MV-4-11 (cell line): ENCODE results near the gene SLIT1.

Experiments used
- DNase-seq: peaks from one replicate; lab custom pipeline; 2025; lab: John Stamatoyannopoulos, UW

The SLIT1 gene

DNA sequence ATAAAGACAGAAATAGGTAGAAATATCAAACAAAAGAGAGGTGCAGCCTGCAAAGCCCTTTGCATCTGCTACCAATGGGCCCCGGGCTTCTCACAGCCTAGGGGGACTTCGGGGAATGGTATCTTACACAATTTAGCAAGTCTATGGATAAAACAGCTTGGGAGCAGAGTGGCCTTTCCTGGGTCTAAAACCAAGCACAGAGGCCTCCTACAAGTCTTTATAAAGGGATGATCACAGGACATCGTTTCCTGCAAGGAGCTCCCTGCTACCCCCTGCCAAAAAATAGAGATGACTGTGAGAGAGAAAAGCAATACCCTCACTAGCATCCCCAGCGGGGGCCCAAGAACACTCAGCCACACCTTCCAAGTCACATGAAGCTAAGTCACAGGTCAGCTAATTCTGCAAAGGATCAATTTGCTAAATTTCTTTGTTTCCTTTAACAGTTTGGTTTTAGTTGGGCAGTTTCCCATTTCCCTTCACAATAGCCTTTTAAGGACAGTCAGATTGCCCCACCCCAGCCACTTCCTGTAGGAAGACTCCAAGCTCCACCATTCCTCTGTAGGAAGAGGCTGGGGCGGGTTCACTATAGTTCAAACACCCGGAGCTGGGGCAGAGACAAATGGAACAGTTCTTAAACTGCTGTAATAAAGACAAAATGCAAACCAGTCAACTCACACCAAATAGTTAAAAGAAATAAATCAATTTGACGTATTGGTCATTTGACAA, 105.5 kb downstream of the SLIT1 start:
- DNase-seq = no peak

DNA sequence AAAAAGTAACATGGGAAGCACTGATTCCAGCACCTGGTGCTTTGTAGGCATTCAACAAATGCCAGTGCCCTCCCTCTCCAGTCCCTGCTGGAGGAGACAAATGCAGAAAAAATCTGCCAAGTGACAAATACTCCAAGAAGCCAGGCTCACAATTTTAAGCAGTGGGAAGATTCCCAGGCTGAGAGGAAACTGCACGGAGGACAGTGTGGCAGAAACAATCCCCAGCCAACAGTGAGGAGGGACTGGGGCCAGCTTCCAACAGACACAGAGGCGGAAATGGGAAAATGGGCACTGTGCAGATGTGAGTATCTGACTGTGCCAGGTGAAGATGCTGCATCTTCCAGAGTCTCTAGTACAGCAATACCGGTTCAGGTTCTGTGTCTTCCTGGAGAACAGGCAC, 106.3 kb downstream of the SLIT1 start:
- no peak for DNase-seq

DNA sequence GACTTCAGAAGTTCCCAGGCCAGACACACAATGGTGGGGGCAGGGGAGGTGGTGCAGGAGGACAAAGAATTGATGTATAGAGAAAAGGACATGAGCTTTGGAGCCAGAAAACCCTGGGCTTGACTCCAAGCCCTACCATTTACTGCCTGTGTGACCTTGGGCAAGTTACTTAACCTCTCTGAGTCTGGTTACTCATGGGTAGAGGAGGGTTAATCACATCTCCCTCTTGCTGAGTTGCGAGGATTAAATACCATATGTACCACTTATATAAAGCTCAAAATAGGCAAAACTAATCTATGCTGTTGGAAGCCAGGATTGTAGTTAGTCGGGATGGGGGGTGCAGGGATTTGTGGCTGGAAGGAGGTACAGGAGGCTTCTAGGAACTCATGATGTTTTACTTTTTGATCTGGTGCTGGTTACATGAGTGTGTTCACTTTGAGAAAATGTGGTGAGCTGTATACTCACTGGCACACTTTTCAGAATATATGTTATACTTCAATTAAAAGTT, 106.8 kb downstream of the SLIT1 start:
- DNase-seq = no peak

DNA sequence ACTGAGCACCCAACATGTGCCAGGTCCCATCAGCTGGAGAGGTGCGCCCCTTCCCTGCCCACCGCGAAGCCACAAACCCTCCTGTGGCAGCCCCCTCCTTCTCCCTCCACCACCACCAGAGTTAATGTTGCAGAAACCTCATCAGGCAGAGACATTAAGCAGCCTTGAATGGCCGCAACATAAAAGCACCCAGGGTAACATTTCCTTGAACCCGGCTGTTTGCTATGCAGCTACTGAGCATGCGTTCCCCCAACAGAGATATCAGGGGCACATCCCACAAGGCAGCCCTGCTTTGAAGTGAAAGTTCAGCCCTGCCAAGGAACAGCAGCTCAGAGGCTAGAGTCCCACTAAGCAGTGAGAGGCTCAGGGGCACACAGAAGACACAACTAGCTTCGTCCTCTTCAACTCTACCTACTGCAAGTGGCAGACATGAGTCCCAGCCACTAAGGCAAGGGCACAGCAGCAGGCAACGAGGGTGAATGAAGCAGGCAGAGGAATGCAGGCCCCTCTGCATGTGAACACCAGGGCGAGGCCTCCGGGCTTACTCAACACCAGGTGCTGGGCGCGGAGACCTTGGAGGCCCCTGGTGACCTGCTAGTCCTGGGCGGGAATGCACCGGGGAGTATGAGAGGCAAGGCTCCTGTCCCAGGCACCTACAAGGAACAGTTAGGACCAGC, 107.4 kb downstream of the SLIT1 start:
- DNase-seq = no peak

DNA sequence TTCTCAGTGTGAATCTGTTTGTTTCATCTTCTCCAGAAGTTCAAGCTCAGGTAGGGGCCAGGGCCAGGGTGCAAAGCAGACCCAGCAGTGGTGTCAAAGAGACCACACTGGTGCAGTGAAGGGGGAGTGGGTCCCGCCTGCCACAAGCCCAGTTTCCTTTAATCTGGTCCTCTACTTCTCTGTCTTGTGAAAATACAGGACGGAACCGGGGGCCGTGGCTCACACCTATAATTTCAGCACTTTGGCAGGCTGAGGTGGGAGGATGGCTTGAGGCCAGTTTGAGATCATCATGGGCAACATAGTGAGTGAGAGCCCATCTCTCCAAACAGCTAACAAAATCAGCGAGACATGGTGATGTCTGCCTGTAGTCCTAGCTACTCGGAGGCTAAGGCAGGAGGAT, 109.0 kb downstream of the SLIT1 start:
- DNase-seq = no peak

DNA sequence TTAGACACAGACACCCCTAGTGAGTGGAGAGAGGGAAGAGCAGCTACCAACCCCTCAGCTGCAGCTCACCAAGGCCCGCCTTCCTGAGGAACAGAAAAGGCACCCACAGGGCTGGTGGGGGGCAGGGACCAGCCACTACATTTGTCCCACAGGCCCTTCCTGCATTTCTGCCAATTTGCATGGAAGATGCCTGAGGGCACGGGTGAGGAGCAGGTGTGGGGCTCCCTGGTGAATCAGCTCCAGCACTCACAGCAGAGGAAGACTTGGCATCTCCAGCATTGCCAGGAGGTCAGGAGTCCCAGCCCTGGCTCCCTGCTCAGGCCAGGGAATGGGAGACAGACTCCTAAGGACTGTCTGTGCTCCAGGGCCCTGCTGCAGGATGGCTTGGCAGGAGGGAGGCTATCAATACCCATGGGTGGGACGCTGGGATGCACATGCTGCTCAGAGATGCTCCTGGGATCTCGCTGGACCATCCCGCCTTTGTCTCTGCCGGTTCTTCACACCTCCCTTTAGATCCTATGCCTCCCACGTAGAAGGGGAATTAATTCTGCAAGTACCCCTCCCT, 109.7 kb downstream of the SLIT1 start:
- DNase-seq = no peak

DNA sequence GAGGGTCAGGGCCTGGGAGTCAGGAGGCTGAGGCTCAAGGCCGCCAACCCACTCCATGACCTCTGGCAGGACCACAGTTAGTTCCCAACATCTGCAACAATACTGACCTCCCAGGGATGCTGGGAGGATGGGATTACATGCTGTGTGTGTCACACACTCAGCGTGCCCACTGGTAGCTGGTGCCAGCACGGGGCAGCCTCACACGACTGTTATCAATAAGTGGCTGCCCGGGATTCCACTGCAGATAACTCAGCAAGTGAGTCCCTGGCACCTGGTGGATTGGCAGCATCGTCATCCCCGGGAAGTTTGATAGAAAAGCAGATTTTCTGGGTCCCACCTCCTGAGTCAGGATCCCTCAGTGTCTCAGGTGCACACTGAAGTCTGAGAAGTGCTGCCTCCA, 110.3 kb downstream of the SLIT1 start:
- DNase-seq = no peak

DNA sequence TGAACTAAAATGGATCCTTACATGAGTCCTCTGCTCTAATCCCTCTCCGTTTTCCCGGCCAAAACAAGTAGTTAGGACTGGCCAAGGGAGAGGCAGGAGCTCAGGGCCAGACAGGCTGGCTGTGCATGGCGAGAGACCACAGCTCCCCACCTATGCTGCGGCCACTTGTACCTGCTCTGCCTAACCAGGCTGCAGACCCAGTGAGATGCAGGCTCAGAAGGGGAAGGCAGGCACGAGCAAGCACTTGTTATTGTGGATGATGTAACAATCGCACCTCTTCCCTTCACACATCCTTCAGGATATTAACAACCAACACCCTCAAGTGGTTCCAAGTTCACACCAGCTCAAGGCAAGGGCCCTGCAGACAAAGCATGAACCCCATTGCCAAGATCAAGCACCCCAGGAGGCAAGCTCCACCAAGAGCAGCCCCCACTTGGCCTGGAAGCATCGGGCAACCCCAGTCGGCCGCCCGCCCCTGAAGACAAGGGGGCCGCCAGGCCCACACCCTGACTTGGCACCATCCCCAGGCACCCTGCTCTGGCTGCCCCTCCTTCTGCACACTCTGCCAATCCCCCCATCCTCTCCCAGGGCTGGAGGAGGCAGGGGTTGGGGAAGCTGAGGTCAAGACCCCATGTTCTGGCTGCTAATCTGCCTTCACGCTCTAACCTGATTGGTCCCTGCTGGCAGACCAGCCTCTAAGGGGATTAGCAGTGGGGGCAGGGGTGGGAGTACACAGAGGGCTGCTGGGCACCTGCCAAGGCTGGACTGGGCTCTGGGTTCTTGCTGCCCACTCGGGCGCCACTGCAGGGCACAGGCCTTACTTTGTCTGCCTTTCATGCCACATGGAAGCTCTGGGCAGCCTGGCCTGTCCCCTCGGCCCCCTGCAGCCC, 111.3 kb downstream of the SLIT1 start:
- no peak for DNase-seq

DNA sequence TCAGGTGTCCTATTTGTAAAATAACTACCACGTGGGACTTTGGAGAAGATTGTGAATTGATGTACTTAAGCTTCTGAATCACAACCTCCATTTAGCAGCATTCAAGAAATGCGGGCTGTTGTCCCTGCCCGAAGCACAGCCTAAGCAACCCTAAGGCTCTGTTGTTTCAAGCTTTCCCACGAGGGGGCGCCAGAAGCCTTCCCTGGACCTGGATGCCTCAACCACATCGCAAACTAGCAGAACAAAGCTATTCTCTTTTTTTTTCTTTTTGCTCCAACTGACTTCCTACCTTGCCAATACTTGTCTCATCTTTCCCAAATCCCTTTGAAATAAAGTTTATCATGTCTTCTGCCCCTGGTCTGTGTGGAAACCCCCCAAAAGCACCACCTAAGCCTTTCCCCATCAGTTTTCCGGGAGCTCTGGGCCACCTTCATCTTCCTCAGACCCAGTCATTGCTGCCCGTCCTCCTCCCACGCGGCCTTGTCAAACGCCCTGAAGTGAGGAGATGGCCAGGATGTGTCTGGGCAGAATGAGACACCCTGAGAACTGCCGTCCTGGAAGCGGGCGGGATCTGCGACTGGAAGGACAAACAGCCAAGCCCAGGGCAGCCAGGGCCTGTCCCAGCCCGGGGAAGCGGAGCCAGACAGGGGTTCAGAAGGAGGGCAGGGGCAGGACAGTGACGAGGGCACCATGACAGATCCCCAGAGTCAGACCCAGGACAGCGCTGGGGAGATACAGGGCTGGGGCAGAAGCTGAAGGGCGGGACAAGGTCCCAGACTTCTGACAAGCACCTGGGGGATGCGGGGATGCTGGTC, 112.7 kb downstream of the SLIT1 start:
- peak; percentile 57 for DNase-seq

DNA sequence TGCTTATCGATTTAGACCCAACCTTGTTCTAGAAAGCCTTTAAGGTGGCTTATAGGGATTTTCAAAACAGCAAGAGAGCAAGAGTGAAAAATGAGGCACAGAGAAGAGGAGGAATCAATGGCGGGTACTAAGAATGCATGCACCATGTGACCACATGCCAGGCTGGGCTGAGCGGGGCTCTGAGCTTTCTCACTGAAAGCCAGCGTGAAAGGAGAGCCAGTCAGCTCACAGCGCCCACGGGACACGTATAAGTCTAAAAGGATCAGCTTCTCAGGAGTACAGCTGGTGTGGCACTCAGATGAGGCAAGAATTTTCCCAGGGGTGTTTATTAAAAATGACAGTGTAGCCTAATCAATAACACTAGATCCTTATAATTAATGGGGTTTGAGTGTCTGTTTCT, 114.3 kb downstream of the SLIT1 start:
- no peak for DNase-seq

DNA sequence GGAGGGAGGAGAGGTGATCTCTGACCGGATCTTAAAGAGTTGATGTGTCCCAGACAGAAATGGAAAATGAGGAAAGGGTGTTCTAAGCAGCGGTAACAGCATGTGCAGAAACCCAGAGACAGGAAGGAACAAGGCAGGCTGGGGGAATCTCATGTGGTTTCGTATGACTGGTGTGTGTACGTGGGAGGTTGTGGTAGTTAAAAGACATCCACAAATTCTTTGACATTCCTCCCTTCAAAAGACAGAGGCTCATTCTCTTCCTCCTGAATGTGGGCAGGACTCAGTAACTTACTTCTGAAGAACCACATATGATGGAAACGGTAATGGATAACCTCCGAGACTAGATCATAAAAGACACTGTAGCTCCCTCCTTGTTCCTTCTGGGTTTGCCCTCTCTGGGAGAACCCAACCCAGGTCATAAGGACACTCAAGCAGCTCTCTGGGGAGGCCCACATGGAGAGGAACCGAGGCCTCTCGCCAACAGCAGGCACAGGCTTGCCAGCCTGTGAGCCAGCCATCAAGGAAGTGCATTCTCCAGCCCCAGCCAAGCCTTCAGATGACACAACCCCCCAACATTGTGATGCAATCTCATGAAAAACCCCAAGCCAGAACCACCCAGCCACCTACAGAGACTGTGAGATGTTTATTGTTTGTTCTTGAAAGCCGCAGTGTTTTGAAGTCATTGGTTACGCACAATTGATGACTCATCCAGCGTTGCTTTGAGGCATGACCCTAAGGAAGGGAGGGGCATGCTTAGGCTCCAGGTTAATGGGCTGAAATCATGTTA, 116.0 kb downstream of the SLIT1 start:
- peak; percentile 69 for DNase-seq

DNA sequence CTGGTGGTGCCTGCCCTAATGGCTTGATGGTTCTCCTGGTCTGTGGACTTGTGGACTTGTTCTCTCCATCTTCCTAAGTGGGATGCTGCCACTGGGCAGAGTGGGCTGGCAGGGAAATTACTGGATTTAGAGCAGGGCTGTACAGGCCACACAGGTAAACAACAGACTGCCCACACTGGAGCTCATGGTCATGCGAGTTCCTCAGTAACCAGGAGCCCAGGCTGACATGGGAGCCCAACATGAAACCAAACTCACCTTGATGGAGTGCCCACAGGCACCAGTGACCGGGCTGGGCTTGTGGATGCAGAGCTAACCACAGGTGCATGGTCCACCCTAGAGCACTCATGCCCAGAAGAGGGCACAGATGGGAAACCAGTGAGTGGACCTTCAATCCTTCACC, 116.7 kb downstream of the SLIT1 start:
- no peak for DNase-seq

DNA sequence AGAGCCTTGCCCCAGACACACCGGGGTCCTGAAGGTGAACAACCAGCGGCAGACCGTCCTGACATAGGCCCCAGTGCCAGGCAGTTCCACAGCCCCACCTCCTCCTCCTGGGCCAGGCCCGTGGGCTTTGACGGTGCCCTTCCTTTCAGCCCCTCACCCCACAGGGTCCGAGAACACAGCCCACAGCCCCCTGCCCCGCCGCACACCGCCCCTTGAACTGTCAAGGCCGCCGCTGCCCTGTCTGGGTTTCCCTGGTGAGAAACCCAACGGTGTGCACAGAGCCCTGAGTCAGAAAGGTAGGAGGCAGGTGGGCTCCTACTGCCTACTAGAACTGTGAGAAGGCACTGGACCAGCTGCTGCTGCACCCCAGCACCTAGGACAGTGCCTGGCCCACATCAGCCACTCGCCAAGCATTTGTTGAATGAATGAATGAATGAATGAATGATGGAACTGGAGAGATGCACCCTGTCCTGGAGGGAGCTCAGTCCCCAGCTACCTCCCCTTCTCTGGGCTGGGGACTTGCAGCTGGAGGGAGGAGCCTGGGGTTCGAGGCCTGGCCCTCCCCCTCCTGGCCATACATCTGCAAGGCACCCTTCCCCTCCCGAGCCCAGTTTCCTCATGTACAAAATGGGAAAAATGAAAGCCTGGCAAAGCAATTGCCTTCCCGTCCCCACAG, 117.9 kb downstream of the SLIT1 start:
- DNase-seq = no peak

DNA sequence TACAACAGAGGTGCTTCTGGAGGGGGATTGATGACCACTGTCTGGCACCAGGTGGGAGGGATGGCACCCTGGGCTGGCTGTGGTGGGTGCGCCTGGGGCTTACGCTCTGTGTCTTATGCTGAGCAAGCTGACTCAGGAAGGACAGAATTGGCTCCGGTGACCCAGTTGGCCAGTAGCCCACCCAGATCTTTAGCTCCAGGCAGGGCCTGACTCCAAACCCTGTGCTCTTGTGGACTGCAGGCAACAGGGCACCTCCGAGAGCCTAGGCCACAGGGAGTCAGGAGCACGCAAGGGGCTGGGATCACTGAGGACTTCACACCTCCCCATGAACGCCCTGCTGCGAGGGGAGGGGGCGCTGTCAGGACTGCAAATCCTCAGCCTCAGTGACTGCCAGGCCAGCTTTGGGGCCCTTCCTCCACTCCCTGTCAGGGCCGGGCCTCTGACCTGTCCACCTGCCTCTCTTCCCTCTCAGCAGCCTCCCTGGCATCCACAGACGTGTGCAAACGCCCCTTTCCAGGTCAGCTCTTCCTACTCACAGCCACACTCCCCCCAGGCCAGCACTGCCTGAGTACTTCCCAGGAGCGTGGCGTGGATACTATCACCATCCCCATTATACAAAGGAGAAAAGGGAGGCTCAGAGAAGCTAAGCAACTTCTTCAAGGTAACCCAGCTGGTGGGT, 118.7 kb downstream of the SLIT1 start:
- DNase-seq = no peak

DNA sequence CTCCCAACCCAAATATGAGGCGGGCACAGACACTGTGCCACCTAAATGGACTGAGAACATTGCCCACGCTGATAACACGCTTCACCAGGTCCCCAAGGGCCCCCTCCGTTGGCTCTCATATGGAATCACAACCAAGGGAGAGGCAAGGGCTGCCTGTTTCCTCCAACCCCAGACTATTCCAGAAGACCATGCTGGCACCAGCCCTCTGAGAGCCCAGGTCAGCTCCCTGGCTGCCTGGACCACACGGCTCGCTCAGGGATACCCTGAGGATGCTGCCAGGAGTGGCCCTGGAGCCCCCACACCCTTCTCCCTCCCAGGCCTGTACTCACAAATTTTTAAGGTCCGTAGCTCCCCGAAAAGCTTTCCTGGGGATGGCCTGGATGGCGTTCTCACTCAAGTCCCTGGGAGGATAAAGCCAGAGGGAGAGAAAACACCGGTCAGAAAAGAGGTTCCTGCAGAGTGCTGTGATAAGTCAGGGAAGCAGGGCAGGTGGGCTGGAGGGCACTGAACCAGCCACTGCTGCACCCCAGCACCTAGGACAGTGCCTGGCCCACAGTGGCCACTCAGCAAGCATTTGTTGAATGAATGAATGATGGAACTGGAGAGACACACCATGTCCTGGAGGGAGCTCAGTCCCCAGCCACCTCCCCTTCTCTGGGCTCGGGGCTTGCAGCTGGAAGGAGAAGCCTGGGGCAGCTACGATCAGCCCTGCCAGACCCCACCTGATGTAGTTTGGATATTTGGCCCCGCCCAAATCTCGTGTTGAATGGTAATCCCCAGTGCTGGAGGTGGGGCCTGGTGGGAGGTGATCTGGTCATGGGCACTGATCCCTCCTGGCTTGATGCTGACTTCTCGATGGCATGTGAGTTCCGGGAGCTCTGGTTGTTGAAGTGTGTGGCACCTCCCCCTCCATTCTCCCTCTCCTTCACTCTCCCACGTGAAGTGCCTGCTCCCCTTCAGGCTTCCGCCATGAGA, 119.8 kb downstream of the SLIT1 start:
- no peak for DNase-seq

DNA sequence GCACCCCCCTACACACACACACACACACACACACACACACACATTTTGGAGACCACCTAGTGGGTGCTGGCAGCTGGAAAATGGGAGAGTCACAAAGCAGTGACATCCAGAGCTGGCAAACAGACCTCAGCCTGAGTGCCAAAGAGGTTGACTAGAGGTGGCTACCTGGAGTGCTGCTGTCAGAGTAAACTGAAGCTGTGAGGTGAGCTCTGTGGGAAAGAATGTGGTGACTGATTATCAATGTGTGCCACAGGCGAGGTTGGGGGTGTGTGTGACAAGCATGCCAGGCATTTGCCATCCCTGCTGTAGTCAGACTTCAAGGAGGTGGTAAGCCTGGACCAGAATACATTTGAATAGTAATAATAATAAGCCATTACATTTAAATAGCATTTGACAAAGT, 120.6 kb downstream of the SLIT1 start:
- no peak for DNase-seq

DNA sequence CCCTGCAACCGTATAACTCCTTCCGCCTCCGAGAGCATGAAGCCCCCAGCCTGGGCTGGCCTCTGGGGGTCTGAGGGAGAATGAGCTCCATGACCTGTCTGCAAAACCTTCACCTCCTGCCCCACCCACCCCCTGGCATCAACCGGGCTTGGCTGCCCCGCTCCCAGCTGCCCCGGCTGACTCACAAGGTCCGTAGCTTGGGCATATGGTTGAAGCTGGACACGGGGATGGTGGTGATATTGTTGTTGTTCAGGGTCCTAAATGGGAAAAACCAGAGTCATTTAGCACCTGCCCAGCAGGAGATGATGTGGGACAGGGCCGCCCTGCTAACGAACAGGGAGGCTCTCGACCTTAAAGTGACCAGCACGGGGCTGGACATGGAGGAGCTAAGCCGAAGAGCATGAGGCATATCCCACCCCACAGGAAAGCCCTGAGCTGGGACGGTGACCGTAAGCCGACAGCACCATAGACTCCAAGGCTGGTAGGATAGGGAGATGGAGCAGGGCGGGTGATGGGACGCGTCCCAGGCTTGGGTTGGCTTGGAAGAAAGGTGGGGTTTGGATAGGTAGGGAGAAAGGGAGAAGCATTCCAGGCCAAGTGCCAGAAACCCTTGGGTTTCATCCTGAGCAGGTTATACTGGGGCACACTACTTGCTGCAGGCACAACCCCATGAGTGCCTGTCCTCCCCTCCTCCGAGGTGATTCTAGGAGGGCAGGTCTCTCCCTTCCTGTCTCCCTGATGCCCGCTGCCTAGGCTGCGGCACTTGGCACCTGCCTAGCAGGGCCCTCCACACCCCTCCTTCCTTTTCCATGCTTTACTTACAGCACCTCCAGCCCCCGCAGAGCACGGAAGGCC, 121.5 kb downstream of the SLIT1 start:
- DNase-seq = no peak
